T-cell (primary cell): ENCODE results near the gene TCHP. TPM values are rescaled to one million over a fixed set of nuclear protein-coding genes. Genes with fewer than 3 reads are reported as not detected.
A peak's percentile ranks its signal among the peaks of the same experiment; 100 is the strongest.

Experiments
- ATAC-seq, 4 experiments: fragments of 200-7000 bp in 3 of 4; fragments of 150-1000 bp in 1 of 4; cut with Tn5 transposase; replicated peaks in 1 of 4; 1 replicate in 3 of 4; 2 replicates in 1 of 4; pipeline ENCODE4 v1.10.0; 2021; ENCODE audit warnings: moderate library complexity in 3 of 4, mild to moderate bottlenecking in 2 of 4, moderate number of reproducible peaks in 1 of 4
- CTCF ChIA-PET, 2 donors: fragments of 300-600 bp; sonication (Branson Sonifier 250); formaldehyde crosslinking; loops; one replicate each; lab custom pipeline; 2022; ENCODE audit warnings: antibody characterized with exemption in 2 of 2; lab: Charles Lee
- POLR2A ChIA-PET, 2 donors: fragments of 300-600 bp; sonication (Branson Sonifier 250); formaldehyde crosslinking; loops; one replicate each; lab custom pipeline; 2022; ENCODE audit warnings: antibody characterized with exemption in 2 of 2; lab: Charles Lee
- DNase-seq, 35 experiments: peaks; one replicate each; pipeline versions ENCODE4 v3.0.0 to v3.0.0-alpha.2; 2013 to 2023
- H3K27ac ChIP-seq: one replicate; pipeline ENCODE4 v1.5.1; 2013; ENCODE audit warnings: low read length
- H3K27me3 ChIP-seq, 2 experiments: replicated peaks in 1 of 2; 1 replicate in 1 of 2; 2 replicates in 1 of 2; pipeline versions ENCODE4 v1.6.1 to v1.7.0; 2013; ENCODE audit warnings: low read length in 1 of 2, mixed read lengths in 1 of 2; ENCODE audit not compliant: control insufficient read depth in 2 of 2, insufficient read depth in 2 of 2; ENCODE audit errors: extremely low read depth in 1 of 2
- H3K36me3 ChIP-seq, 2 donors: 1 replicate in 1 of 2; 2 replicates in 1 of 2; pipeline versions ENCODE4 v1.6.1 to v1.7.0; 2013; ENCODE audit warnings: low read length in 1 of 2; ENCODE audit not compliant: control insufficient read depth in 2 of 2, insufficient read depth in 1 of 2; ENCODE audit errors: extremely low read depth in 1 of 2
- H3K4me1 ChIP-seq, 2 experiments: 1 replicate in 1 of 2; 2 replicates in 1 of 2; pipeline versions ENCODE4 v1.6.1 to v1.7.0; 2013; ENCODE audit warnings: low read length in 2 of 2, mixed read lengths in 1 of 2; ENCODE audit not compliant: insufficient read depth in 2 of 2, control insufficient read depth in 1 of 2; ENCODE audit errors: extremely low read depth in 1 of 2
- H3K4me3 ChIP-seq, 2 donors: 1 replicate in 1 of 2; 2 replicates in 1 of 2; pipeline versions ENCODE4 v1.5.1 to v1.7.0; 2013; ENCODE audit warnings: mild to moderate bottlenecking in 2 of 2, low read length in 1 of 2, moderate library complexity in 1 of 2; ENCODE audit not compliant: control insufficient read depth in 1 of 2; ENCODE audit errors: extremely low read depth in 1 of 2
- H3K9me3 ChIP-seq: 2 replicates; pipeline ENCODE4 v1.7.0; 2013
- H3K27ac Mint-ChIP-seq, 2 donors: one replicate each; pipeline ENCODE4 v1.8.0; 2020 to 2021; ENCODE audit warnings: mild to moderate bottlenecking in 2 of 2, mixed read lengths in 2 of 2
- H3K27me3 Mint-ChIP-seq, 2 donors: one replicate each; pipeline ENCODE4 v1.8.0; 2021 to 2022; ENCODE audit warnings: mixed read lengths in 2 of 2
- H3K36me3 Mint-ChIP-seq: one replicate; pipeline ENCODE4 v1.8.0; 2021; ENCODE audit warnings: mixed read lengths
- H3K4me1 Mint-ChIP-seq, 3 donors: one replicate each; pipeline ENCODE4 v1.8.0; 2020 to 2022; ENCODE audit warnings: mixed read lengths in 3 of 3, mild to moderate bottlenecking in 1 of 3
- H3K4me3 Mint-ChIP-seq, 3 donors: one replicate each; pipeline ENCODE4 v1.8.0; 2020 to 2022; ENCODE audit warnings: mild to moderate bottlenecking in 3 of 3, mixed read lengths in 3 of 3, moderate library complexity in 3 of 3
- H3K9me3 Mint-ChIP-seq, 3 donors: one replicate each; pipeline ENCODE4 v1.8.0; 2020 to 2022; ENCODE audit warnings: mixed read lengths in 3 of 3
- WGBS: methylation state at CpG from one replicate; pipeline ENCODE4 v1.1.5; 2013; ENCODE audit warnings: missing lambda C conversion rate; ENCODE audit not compliant: insufficient coverage; 5-methylcytosine and 5-hydroxymethylcytosine counted together
- total RNA-seq, 35 experiments: library from RNA in 6 of 35; stranded (reverse) in 6 of 35; fragments of 120-200 nt in 1 of 35; gene quantifications; one replicate each; pipeline versions ENCODE4 v1.2.1 to v1.2.4 and lab custom pipeline; 2013 to 2026

TCHP gene
- total RNA-seq, 5 donors from 2014 or later (not counting 1 experiment from before 2014, with no cell fraction given) = 25.9 to 41.5 (median 37.3) TPM

- Histone ChIP-seq H3K4me1 (peaks cover 13 to 16% of the 10 kb centered on the region in 2 experiments), H3K9me3 (no peaks in the 10 kb centered on the region), H3K4me3 (no peak overlapping the region), H3K27me3 (no peaks in the 10 kb centered on the region), H3K27ac (no peak overlapping the region), H3K36me3 (peaks cover 18 to 79% of the 10 kb centered on the region in 2 donors)
- H3K36me3 Mint-ChIP-seq = peaks cover 62% of the 10 kb centered on the region
- no peaks in the 10 kb centered on the region for H3K27me3 Mint-ChIP-seq
- no peak overlapping the region for H3K4me3 Mint-ChIP-seq
- ChIA-PET CTCF (no interaction called here), POLR2A (interaction anchor here (0.5 to 1.0 kb wide), 3 partner anchors 9 to 519 kb away, joined by 3 to 8 read pairs (median 3); no protein-coding TSS in a partner anchor)
- no peaks in the 10 kb centered on the region for H3K9me3 Mint-ChIP-seq
- DNase-seq (no peak), ATAC-seq (no peak)
- H3K4me1 Mint-ChIP-seq = peaks cover 28 to 32% (median 32%) of the 10 kb centered on the region in 3 donors
- H3K27ac Mint-ChIP-seq = peak overlapping the region in 1 of 2 donors; percentile 34
Measured at GRCh38 chr12:109950625-109951024, 50.6 kb downstream of the TCHP start.

DNA sequence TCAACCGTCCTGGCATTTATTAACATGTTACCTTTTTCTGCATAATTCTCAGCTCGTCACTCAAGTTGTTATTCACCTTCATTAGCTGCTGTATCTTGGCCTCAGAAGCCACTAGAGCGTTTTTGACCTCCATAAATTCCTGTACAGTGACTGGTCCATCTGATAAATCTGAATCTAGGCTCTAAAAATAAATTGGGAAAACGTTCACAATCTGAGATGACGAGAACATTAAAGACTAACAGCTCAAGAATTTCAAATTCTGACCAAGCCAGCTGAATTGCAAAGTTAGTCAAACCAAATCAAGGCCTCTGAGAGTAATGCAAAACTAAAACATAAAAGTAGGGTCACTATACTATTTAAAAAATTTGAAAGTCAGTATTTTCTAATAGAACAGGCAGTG is 51.1 kb downstream of the TCHP start:
- Mint-ChIP-seq H3K4me3 (no peak overlapping the region), H3K27me3 (no peaks in the 10 kb centered on the region), H3K36me3 (peaks cover 63% of the 10 kb centered on the region), H3K27ac (no peak overlapping the region), H3K9me3 (no peaks in the 10 kb centered on the region), H3K4me1 (peaks cover 28 to 32% (median 32%) of the 10 kb centered on the region in 3 donors)
- Histone ChIP-seq H3K4me3 (no peak overlapping the region), H3K27me3 (no peaks in the 10 kb centered on the region), H3K27ac (no peak overlapping the region), H3K4me1 (peaks cover 13 to 15% of the 10 kb centered on the region in 2 experiments), H3K9me3 (no peaks in the 10 kb centered on the region), H3K36me3 (peaks cover 18 to 82% of the 10 kb centered on the region in 2 donors)
- ATAC-seq = no peak
- DNase-seq = no peak
- WGBS = 91% methylated on average over 3 of the region's 5 CpGs
- ChIA-PET POLR2A (interaction anchor here (0.5 to 1.0 kb wide), 2 partner anchors 9 to 14 kb away, joined by 3 to 8 read pairs; no protein-coding TSS in a partner anchor), CTCF (no interaction called here)

DNA sequence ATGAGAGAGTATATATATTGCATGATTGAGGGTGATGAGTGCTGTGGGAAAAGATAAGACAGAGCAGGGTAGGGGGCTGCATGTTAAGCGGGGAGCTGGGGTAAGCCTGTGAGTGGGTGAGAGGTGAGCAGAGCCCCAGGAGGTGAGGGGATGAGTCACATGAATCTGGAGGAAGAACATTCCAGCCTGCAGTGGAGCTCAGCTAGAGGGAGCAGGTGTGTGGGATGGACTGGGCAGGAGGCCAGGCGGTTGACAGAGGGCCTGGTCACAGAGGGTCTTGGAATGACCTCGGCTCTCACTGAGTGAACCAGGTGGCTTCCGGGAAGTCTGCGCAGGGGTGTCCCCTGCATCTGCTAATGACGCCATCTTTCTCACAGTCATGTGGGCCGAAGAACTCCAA is 51.7 kb downstream of the TCHP start:
- H3K4me3 ChIP-seq = no peak overlapping the region
- Mint-ChIP-seq H3K27me3 (no peaks in the 10 kb centered on the region), H3K4me1 (peaks cover 22 to 27% (median 26%) of the 10 kb centered on the region in 3 donors), H3K36me3 (peaks cover 63% of the 10 kb centered on the region), H3K4me3 (no peak overlapping the region), H3K9me3 (no peaks in the 10 kb centered on the region), H3K27ac (no peak overlapping the region)
- ChIA-PET CTCF (no interaction called here), POLR2A (no interaction called here)
- ATAC-seq (no peak), DNase-seq (no peak)
- peaks cover 9% of the 10 kb centered on the region in 2 experiments for H3K4me1 ChIP-seq
- H3K36me3 ChIP-seq = peaks cover 18 to 85% of the 10 kb centered on the region in 2 donors
- H3K27ac ChIP-seq = no peak overlapping the region
- H3K9me3 ChIP-seq = no peaks in the 10 kb centered on the region
- no peaks in the 10 kb centered on the region for H3K27me3 ChIP-seq
- 96% methylated on average over 5 of the region's 7 CpGs for WGBS

GRCh38 chr12:109952160-109952858 is 52.2 kb downstream of the TCHP start:
- no peaks in the 10 kb centered on the region for H3K27me3 Mint-ChIP-seq
- DNase-seq (no peak), ATAC-seq (no peak)
- no peaks in the 10 kb centered on the region for H3K9me3 ChIP-seq
- ChIA-PET CTCF (no interaction called here), POLR2A (no interaction called here)
- peak overlapping the region; percentile 49 to 58 for H3K27ac Mint-ChIP-seq
- H3K4me1 Mint-ChIP-seq = peaks cover 17 to 21% (median 20%) of the 10 kb centered on the region in 3 donors
- H3K9me3 Mint-ChIP-seq = no peaks in the 10 kb centered on the region
- H3K36me3 Mint-ChIP-seq = peaks cover 61% of the 10 kb centered on the region
- WGBS = 87% methylated on average over 10 of the region's 11 CpGs
- H3K4me3 Mint-ChIP-seq = no peak overlapping the region
- no peak overlapping the region for H3K27ac ChIP-seq
- no peak overlapping the region for H3K4me3 ChIP-seq
- H3K36me3 ChIP-seq = peaks cover 18 to 83% of the 10 kb centered on the region in 2 donors
- peaks cover 4 to 7% of the 10 kb centered on the region in 2 experiments for H3K4me1 ChIP-seq
- H3K27me3 ChIP-seq = no peaks in the 10 kb centered on the region

- no peak overlapping the region for H3K4me3 Mint-ChIP-seq
- peaks cover 18 to 81% of the 10 kb centered on the region in 2 donors for H3K36me3 ChIP-seq
Measured at GRCh38 chr12:109952873-109953272, 52.8 kb downstream of the TCHP start.

DNA sequence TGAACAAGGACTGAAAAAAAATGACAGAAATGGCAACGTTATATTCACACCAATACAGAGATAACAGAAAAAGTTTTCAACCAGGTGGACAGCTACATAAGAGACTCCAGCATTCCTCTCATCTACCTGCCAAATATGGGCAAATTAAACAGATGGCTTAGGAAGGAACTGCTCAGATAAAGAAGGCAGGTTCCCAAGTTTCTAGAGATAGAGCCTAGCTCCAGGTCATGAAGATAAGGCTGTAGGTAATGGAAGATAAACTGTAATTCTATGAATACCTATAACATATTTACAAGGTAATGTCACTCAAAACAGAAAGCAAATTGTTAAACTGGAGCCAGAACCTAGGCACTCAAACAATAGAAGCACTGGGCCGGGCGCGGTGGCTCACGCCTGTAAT is 53.6 kb downstream of the TCHP start:
- H3K4me3 ChIP-seq = no peak overlapping the region
- H3K36me3 ChIP-seq = peaks cover 16 to 79% of the 10 kb centered on the region in 2 donors
- H3K36me3 Mint-ChIP-seq = peaks cover 58% of the 10 kb centered on the region

More at GRCh38 chr12:109952873-109953272, 52.8 kb downstream of the TCHP start:
- ChIA-PET POLR2A (no interaction called here), CTCF (no interaction called here)
- H3K36me3 Mint-ChIP-seq = peaks cover 57% of the 10 kb centered on the region
- Histone ChIP-seq H3K27ac (no peak overlapping the region), H3K4me3 (no peak overlapping the region), H3K27me3 (no peaks in the 10 kb centered on the region), H3K9me3 (no peaks in the 10 kb centered on the region), H3K4me1 (peaks cover 1 to 4% of the 10 kb centered on the region in 2 experiments)
- no peaks in the 10 kb centered on the region for H3K27me3 Mint-ChIP-seq
- ATAC-seq = no peak
- H3K4me1 Mint-ChIP-seq = peaks cover 11 to 16% (median 15%) of the 10 kb centered on the region in 3 donors
- no peaks in the 10 kb centered on the region for H3K9me3 Mint-ChIP-seq
- no peak for DNase-seq
- 100% methylated on average over 3 of the region's 8 CpGs for WGBS
- H3K27ac Mint-ChIP-seq = peak overlapping the region in 1 of 2 donors; percentile 58

More for the DNA sequence above, 53.6 kb downstream of the TCHP start:
- WGBS = 100% methylated on average over 4 of the region's 5 CpGs
- ATAC-seq = no peak
- Mint-ChIP-seq H3K4me3 (no peak overlapping the region), H3K4me1 (peaks cover 4 to 8% (median 7%) of the 10 kb centered on the region in 3 donors), H3K9me3 (no peaks in the 10 kb centered on the region), H3K27ac (peak overlapping the region in 1 of 2 donors; percentile 35), H3K27me3 (no peaks in the 10 kb centered on the region)
- CTCF ChIA-PET = interaction anchor here in 1 of 2 donors (0.6 to 0.7 kb wide), 2 partner anchors 8 to 38 kb away, joined by 3 to 5 read pairs; no protein-coding TSS in a partner anchor
- POLR2A ChIA-PET = interaction anchor here in 1 of 2 donors (0.7 kb wide), 1 partner anchor 12 kb away, joined by 8 read pairs; no protein-coding TSS in a partner anchor
- no peak overlapping the region for H3K27ac ChIP-seq
- H3K27me3 ChIP-seq = no peaks in the 10 kb centered on the region
- H3K4me1 ChIP-seq = no peaks in the 10 kb centered on the region
- no peaks in the 10 kb centered on the region for H3K9me3 ChIP-seq
- DNase-seq = no peak
